Measurements from ENCODE around the gene ACTN1.
"Not testable (repeated sequence)": the region's sequence is repeated elsewhere in the genome, so short reads cannot be mapped to it uniquely, and the experiment has no call there.

ACTN1 gene

DNA sequence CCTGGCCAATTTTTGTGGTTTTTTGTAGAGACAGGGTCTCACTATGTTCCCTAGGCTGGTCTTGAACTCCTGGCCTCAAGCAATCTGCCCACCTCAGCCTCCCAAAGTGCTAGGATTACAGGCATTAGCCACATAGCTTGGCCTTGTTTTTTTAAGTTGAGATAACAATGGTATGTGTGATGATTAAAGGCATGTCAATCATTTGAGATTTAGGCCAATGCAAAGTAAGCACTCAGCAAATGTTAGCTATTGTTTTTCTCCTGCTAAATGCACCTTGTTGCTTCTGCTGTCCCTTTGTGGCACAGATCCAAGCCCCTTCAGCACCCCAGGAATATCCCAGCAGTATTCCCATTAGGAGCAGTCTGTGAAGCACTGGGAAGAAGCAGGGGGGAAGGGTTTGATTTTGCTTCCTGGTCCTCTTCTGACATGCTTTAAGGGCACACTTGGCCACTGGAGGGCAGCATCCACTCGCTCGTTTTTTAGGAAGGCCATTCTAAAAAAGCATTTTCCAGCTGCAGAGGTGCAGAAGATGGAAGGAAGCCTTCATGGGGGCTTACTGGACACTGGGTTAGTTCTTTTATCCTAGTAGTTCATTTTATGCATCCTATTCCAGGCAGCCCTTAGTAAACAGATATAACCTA, 116.0 kb downstream of the ACTN1 start:
- peak; percentile 65 for DNase-seq (ENCODE audit: low read depth)

DNA sequence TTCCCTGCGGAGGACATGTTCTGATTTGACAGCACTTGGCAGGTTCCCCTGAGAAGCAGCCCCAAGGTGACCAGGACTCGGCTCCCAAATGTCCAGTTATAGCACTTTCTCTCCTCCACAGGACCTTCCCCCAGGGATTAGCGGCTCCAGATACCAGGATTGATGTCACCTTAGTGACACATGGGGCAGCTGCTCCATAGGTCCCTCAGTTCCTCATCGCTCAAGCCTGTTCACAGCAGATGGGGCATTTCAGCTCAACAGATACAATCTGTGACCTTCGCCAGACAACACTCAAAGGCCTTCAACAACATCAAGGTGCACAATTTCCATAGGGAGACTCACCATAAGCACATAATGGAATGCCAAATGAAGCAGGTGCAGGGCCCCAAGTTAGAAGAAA, 118.3 kb downstream of the ACTN1 start:
- no peak for DNase-seq (ENCODE audit: low read depth)

DNA sequence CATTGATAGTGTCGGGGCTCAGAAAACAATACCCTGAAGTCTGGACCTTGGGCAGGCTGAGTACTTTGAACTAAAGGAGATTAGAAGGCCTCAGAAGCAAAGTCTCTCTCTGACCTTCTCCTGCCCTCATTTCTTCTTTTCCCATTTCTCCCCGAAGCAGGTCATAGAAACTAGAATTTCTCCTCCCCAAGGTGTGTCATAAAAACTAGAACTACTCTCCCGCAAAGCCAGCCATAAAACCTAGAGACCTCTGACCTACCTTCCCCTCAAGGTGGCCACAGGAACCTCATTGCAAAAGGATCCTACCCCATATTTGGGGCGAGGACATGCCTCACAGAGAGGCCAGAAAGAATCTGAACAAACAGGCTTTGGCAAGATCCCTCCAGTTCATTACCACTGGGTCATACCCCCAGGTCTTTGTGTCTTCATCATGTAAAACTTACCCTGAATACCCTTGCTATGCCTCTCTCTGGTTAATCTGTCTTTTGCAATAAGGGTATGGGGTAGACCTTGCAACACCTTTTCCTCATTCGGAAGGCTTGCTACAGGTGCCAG, 121.5 kb downstream of the ACTN1 start:
- DNase-seq (ENCODE audit: low read depth): no peak

DNA sequence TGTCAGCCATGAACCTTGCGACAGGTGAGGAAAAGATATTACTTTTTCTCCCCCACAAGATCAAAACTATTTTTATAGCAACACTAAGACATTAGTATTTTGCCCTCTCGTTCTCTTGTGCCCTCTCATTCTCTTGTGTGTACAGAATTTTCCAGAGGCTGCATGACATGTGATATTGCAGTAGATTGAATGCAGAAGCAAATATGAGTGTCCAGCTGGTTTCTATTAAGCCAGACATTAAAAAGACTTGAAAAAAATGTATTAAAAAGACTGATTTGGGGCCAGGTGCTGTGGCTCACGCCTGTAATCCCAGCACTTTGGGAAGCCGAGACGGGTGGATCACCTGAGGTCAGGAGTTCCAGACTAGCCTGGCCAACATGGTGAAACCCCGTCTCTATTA, 122.5 kb downstream of the ACTN1 start:
- no peak for DNase-seq (ENCODE audit: low read depth)

DNA sequence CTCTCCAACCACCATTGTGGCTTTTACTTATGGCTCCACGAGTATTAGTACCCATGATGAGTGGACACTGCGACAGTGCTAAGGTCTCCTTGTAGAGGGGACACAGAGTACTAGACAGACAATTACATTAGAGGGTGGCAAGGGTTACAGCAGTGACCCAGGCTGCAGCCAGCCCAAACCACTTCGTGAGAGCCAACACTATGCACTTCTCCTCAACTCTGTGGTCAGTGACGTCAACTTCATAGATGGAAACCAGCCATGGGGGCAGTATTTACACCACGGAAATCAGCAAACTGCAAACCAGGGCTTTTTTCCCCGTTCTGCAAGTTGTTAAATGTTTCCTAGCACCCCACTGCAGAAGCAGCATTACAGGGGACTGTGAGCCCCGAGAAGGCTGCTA, 124.7 kb downstream of the ACTN1 start:
- no peak for DNase-seq (ENCODE audit: low read depth)

DNA sequence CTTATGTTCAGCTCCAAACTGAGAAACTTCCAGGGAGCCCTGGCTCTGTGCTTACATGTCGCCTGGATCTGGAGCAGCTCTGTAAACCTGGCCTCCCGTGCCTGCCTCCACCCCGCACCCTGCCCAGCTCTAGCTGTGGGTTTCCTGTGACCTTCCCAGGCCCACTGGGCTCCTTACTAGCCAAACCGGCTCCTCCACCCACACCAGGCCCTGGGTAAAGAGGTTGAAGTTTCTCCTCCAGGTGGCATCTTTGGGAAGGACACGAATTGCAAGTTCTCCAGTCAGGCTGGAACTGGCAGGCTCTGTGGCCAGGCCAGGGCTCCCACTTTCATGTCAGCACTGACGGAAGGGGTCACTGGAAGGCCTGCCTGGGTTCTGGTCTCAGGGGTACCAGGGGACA, 125.4 kb downstream of the ACTN1 start:
- DNase-seq (ENCODE audit: low read depth): no peak

DNA sequence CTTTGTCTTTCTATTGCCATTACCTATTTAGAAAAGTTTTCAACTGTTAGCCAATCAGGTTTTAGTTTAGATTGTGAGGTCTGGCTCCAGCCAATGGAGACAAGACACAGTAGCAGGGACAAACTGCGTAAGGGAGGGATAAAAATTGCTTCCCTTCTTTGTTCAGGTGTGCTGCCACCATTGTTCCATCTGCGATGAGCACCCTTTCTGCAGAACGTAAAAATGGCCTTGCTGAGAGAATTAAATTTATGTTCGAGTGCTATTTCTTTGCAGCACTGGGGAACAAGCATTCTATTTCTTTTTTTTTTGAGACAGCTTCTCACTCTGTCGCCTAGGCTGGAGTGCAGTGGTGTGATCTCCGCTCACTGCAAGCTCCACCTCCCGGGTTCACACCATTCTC, 126.6 kb downstream of the ACTN1 start:
- DNase-seq (ENCODE audit: low read depth): not testable (repeated sequence)

DNA sequence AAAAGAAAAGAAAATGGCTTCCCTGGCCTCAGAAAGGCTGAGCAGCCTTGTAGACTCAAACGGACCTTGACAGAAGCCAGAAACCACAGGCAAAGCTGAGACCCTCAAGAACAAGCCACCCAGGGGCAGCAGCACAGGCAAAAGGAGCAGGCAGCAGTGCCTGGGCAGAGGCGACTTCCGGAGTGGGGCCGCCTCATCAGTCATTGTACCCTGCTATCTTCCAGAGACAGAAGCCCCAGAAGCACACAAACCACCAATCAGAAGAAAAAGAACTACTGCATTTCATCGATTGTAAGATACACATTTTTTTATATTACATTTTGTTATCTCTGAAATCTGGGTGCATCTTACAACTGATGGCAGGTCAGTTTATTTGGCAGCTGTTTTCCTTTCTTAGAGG, 128.0 kb downstream of the ACTN1 start:
- DNase-seq (ENCODE audit: low read depth): no peak

DNA sequence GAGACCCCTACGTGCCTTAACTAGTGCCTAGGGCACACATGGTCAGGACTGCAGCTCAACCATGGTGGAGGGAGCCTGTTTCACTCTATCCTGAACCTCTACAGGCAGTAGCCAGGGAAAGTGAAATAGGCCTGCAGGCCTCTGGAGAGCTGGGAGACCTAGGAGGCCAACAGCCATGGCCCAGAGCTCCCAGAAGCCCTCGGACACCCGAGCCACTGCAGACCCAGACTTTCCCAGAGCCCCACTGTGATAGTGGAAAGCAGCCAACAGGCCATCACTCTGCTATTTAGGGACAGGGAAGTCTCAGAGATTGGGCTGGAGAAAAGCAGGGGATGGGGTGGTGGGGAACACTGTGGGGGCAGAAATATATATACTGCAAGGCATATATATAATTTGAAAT, 129.7 kb downstream of the ACTN1 start:
- no peak for DNase-seq (ENCODE audit: low read depth)

DNA sequence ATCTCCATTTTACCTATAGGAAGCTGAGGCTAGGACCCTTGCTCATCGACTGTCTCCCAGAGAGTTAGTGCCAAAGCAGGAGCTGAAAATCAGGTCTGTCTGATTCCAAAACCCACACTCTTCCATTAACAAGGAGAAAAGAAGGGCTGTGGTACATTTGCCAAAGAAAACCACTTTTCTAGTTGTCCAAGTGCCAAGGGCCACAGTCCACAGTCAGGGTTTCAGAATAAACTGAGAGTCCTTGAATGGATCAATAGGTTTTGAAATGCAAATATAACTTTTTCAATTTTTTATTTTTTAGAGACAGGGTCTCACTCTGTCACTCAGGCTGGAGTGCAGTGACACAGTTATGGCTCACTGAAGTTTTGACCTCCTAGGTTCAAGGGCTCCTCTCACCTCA, 130.8 kb downstream of the ACTN1 start:
- DNase-seq (ENCODE audit: low read depth): no peak

DNA sequence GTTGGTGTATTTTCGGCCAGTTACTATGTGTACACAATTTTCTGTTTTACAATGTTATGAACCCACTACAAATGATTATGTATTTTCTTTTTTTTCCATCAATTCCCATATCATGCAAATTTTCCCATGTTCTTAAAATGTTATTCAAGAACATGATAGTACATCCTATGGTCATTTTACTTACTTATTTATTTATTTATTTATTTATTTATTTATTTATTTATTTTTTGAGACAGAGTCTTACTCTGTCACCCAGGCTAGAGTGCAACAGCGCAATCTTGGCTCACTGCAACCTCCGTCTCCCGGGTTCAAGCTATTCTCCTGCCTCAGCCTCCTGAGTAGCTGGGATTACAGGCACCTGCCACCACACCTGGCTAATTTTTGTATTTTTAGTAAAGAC, 131.5 kb downstream of the ACTN1 start:
- not testable (repeated sequence) for DNase-seq (ENCODE audit: low read depth)

DNA sequence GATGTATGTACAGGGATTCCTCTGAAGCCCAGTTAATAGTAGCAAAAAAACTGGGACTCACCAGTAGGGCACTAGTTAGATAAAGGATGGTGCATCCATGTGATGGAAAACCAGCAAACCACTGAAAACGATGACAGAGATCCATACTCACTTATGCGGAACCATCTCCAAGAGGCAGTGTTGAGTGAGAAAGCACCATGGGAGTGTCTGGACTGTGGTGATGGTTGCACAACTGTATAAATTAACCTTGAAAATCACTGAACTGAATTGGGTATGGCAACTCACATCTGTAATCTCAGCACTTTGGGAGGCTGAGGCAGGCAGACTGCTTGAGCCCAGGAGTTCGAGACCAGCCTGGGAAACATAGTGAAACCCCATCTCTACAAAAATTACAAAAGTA, 132.6 kb downstream of the ACTN1 start:
- DNase-seq (ENCODE audit: low read depth): no peak

DNA sequence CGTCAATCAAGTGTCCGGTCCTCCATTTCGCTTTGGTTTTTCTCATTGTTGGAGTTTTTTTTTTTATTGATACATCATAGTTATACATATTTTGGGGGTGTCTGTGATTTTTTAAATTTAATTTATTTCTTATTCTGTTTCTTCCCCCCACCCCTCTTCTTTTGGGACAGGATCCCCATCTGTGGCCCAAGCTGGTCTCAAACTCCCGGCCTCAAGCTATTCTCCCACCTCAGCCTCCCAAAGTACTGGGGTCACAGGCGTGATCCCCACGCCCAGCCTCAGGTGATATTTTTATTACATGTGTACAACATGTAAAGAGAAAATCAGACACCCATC, 134.9 kb downstream of the ACTN1 start:
- DNase-seq (ENCODE audit: low read depth): no peak

DNA sequence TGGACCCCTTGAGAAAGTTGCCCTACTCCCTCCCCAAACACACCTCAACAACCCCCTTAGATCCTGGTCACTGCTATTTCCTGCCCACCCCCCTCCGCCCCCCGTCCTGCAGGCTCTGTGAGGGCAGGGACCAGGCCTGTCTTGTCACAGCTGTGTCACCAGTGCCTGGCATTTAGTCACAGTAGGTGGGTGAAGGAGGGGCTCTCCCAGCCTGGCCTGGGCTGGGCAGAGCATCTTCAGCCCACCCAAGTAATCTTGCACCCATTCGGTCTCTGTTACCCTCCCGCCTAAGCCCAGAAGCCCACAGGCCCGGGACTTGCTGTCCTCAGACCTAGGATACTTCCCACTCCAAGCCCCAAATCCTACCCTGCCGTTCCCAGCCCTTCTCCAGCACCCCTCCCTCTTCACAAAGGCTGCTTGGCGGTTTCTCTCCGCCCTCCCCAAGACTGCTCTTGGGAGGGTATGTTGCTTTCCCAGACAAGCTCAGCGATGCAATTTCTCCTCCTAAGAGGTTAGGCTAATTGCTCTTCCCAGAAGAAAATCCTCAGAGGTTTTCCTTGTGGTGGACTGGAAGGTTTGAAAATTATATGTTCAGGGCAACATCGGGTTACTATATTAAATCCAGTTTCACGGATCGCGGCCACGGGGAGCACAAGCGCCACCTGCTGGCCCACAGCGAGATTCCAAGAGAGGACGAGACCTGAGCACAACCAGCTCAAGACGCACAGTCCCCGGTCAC, 135.5 kb downstream of the ACTN1 start:
- DNase-seq (ENCODE audit: low read depth): peak; percentile 71

DNA sequence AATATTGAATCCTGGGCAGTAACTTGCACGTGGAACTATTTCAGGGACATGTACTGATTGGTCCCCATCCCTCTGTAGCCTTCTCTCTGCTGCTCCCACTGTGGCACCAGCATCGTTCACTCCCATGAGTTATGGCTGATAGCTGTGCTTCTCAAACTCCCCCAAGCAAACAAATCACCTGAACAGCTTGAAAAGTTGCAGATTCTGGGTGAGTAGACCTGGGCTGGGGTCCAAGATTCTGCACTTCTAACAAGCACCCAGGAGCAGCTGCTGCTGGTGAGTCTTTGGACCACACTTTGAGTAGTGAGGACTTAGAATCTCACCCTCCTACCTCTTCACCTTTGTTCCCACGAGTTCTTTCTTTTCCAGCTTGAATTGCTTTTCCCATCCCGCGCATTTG, 136.8 kb downstream of the ACTN1 start:
- no peak for DNase-seq (ENCODE audit: low read depth)

DNA sequence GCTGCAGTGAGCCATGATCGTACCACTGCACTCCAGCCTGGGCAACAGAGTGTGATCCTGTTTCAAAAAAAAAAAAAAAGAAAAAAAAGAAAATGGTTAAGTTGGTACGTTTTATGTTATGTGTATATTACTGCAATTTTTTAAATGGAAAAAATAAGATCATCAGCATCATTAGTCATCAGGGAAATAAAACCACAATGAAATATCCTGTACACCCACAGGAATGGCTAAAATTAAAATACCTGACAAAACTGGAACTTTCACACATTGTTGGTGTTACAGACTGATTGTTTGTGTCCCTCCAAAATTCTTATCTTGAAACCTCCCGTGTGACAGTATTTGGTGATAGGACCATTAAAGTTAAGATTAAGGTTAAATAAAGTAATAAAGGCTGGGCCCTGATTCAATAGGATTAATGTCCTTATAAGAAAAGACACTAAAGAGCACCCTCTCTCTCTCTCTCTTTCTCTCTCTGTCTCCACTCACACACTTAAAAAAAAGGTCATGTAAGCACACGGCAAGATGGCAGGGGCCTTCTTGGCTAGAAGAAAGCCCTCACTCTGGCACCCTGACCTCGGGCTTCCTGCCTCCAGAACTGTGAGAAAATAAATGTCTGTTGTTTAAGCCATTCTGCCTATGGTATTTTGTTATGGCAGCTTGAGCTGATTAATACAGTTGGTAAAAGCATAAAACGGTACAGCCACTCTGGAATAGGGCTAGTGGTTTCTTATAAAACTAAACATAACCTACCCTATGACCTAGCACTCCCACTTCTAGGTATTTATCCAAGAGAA, 137.9 kb downstream of the ACTN1 start:
- DNase-seq (ENCODE audit: low read depth): no peak

DNA sequence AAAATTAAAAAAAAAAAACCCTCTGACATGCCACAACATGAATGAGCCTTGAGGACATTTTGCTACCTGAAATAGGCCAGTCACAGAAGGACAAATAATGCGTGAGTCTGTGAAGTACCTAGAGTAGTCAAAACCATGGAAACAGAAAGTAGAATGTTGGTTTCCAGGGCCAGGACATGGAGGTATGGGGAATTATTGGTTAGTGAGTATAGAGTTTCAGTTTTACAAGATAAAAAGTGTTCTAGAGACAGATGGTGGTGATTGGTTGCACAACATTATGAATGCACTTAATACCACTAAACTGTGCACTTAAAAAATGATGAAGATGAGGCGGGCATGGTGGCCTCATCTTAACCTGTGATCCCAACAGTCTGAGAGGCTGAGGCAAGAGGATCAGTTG, 138.6 kb downstream of the ACTN1 start:
- no peak for DNase-seq (ENCODE audit: low read depth)

DNA sequence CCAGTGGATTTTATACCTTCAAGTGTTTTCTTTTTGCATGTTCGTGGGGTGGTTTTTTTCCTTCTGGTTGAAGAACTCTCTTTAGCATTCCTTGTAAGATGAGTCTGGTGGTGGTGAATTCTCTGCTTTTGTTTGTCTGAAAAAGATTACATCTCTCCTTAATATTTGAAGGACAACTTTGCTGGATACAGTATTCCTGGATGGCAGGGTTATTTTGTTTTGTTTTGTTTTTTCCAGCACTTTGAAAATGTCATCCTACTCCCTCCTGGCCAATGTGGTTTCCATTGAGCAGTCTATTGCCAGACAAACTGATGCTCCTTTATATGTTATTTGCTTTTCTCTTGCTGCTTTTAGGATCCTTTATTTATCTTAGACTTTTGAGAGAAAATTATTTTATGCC, 143.0 kb downstream of the ACTN1 start:
- no peak for DNase-seq (ENCODE audit: low read depth)

DNA sequence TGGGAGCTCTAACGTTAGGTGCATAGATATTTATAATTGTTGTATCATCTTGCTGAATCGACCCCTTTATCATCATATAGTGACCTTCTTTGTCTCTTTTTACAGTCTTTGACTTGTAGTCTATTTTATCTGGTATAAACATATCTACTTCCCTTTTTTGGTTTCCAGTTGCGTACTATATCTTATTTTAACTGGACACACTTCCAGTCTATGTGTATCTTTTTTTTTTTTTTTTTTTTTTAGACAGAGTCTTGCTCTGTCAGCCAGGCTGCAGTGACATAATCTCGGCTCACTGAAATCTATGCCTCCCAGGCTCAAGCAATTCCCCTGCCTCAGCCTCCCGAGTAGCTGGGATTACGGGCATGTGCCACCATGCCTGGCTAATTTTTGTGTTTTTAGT, 144.3 kb downstream of the ACTN1 start:
- DNase-seq (ENCODE audit: low read depth): no peak

DNA sequence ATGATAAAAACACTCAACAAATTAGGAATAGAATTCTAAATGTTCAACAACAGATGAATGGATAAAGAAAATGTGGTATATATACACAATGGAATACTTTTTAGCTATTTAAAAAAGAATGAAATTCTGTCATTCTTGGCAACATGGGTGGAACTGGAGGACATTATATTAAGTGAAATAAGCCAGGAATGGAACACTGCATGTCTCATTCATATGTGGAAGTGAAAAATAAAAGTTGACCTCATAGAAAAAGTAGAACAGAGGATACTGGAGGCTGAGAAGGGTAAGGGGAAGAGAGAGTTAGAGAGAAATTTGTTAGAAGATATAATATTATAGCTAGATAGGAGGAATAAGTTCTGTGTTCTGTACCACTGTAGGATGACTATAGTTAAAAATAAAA, 150.4 kb downstream of the ACTN1 start:
- DNase-seq (ENCODE audit: low read depth): no peak

DNA sequence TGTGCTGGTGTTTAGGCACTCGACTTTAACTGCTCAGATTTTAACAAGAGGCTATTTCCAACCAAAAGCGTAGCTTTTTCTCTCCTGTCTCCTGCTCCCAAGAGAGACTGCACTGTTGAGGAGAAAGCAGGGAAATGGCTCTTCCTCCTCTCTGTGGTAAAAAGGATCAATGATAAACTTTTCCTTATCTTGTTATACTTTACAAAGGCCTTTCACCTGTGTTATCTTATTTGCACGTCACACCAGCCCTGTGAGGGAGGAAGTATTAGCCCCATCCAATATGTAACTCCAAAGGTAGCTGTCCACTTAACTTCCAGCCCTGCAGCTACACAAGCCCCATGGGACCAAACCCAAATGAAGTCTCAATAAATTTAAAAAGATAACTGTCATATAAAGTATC, 153.4 kb downstream of the ACTN1 start:
- DNase-seq (ENCODE audit: low read depth): no peak

DNA sequence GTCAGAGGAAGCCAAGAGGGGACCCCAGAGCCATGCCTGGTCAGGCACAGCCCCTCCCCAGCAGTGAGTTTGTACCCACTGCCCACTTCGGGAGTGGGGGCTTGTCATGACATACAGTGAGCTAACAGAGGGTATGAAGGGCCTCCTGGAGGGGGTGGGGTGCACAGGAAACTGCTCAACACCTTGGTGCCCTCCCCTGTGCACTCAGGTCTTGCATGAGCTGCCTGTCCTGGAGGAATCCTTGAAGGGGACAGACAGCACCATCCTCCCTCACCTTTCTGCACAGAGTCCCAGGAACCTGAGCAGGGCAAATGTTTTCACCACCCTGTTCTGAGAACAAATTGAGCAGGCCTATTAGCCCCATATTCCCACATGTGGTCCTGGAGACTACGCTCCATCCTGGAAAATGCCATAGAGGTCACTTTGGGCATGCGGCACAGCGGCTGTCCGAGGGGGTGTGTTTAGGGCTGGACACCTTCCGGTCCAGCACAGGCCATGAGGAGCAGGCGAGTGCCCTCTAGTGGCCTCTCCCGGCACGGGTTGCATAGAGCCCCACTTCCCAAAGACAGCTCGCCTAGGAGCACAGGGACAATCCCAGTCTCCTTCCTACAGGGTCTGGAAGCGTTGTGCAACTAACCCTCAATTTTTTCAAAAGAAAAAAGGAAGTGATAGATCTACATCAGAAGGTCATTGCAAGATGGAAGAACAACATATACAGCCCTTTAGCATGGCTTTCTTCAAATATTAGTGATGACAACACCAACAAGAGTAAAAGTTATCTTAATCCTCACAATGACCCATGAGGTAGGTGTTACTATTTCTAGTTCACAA, 154.4 kb downstream of the ACTN1 start:
- DNase-seq (ENCODE audit: low read depth): no peak

Data from activated T-cell treated with anti-CD3 and anti-CD28 coated beads for 48 hours (primary cell).